ENCODE results near the gene SEPTIN10. TPM values are rescaled to one million over a fixed set of nuclear protein-coding genes. Genes with fewer than 3 reads are reported as not detected.

SEPTIN10 gene
- total and polyA plus RNA-seq, 2 experiments from 2014 or later = 52.3 to 85.1 TPM

- no peaks in the 10 kb centered on the region for H3K4me1 ChIP-seq (ENCODE audit: insufficient read depth)
- H3K27ac ChIP-seq (ENCODE audit: low read depth) = no peak overlapping the region
- Mint-ChIP-seq H3K9me3 (peaks cover 2% of the 10 kb centered on the region; the same call in 1 of the 3 replicates), H3K27me3 (ENCODE audit: insufficient read depth, low read depth, poor library complexity) (peaks cover 6% of the 10 kb centered on the region), H3K27ac (no peak overlapping the region), H3K4me3 (no peak overlapping the region), H3K36me3 (ENCODE audit: low read depth) (peaks cover 11% of the 10 kb centered on the region; the same call in 1 of the 3 replicates), H3K4me1 (no peaks in the 10 kb centered on the region)
- no peaks in the 10 kb centered on the region for H3F3A ChIP-seq (replicated peaks; ENCODE audit: low read depth)
- H2AFZ ChIP-seq = no peak overlapping the region
- H3K4me2 ChIP-seq = no peak overlapping the region
- H3K79me2 ChIP-seq (replicated peaks; ENCODE audit: insufficient read depth) = no peaks in the 10 kb centered on the region
- TF ChIP-seq REST (IDR thresholded peaks at IDR 0.05; ENCODE audit: unreplicated experiment) (no peak), ZNF331 (CRISPR knock-in tag; IDR thresholded peaks at IDR 0.05; ENCODE audit: low read depth) (no peak), STAT1 (IDR thresholded peaks at IDR 0.05; ENCODE audit: unreplicated experiment) (no peak), ETS1 (IDR thresholded peaks at IDR 0.05) (no peak), NANOG (IDR thresholded peaks at IDR 0.05; ENCODE audit: borderline replicate concordance) (no peak), JUNB (IDR thresholded peaks at IDR 0.05; ENCODE audit: unreplicated experiment) (no peak), EZH2 (IDR thresholded peaks at IDR 0.05; ENCODE audit: low read depth, unreplicated experiment) (no peak), CREB1 (CRISPR knock-in tag; IDR thresholded peaks at IDR 0.05; ENCODE audit: low read depth) (no peak)
- no peak overlapping the region for H3K4me3 ChIP-seq
- H3K27me3 ChIP-seq (ENCODE audit: insufficient read depth) = no peaks in the 10 kb centered on the region
- H3K9me2 ChIP-seq (ENCODE audit: insufficient read depth) = no peaks in the 10 kb centered on the region
- ATAC-seq (no peak), DNase-seq (ENCODE audit: low spot score) (no peak)
- H3K36me3 ChIP-seq (ENCODE audit: insufficient read depth) = no peaks in the 10 kb centered on the region
- peaks cover 5% of the 10 kb centered on the region; the same call in 1 of the 2 replicates for H4K20me1 ChIP-seq (replicated peaks; ENCODE audit: insufficient read depth)
These were observed 71.4 kb downstream of the SEPTIN10 start for GRCh38 chr2:109542384-109542783.

- peaks cover 7% of the 10 kb centered on the region for H3K36me3 Mint-ChIP-seq (ENCODE audit: low read depth)
- H3K9me3 Mint-ChIP-seq = peaks cover 17% of the 10 kb centered on the region
- no peak for TF ChIP-seq CREB1 (CRISPR knock-in tag; IDR thresholded peaks at IDR 0.05; ENCODE audit: low read depth)
- no peak for TF ChIP-seq REST (IDR thresholded peaks at IDR 0.05; ENCODE audit: unreplicated experiment)
- TF ChIP-seq EZH2 (IDR thresholded peaks at IDR 0.05; ENCODE audit: low read depth, unreplicated experiment) = no peak
- no peak for TF ChIP-seq STAT1 (IDR thresholded peaks at IDR 0.05; ENCODE audit: unreplicated experiment)
- Histone ChIP-seq H3K4me3 (no peak overlapping the region), H3F3A (replicated peaks; ENCODE audit: low read depth) (no peaks in the 10 kb centered on the region), H3K36me3 (ENCODE audit: insufficient read depth) (no peaks in the 10 kb centered on the region), H2AFZ (no peak overlapping the region), H3K79me2 (replicated peaks; ENCODE audit: insufficient read depth) (no peaks in the 10 kb centered on the region), H3K27ac (ENCODE audit: low read depth) (no peak overlapping the region), H3K9me2 (ENCODE audit: insufficient read depth) (no peaks in the 10 kb centered on the region), H4K20me1 (replicated peaks; ENCODE audit: insufficient read depth) (peaks cover 5% of the 10 kb centered on the region; the same call in 1 of the 2 replicates), H3K4me1 (ENCODE audit: insufficient read depth) (no peaks in the 10 kb centered on the region), H3K4me2 (no peak overlapping the region), H3K27me3 (ENCODE audit: insufficient read depth) (no peaks in the 10 kb centered on the region)
- DNase-seq (ENCODE audit: low spot score) = no peak
- H3K4me3 Mint-ChIP-seq = no peak overlapping the region
- peaks cover 5% of the 10 kb centered on the region; the same call in 1 of the 3 replicates for H3K4me1 Mint-ChIP-seq
- peaks cover 2% of the 10 kb centered on the region for H3K27me3 Mint-ChIP-seq (ENCODE audit: insufficient read depth, low read depth, poor library complexity)
- no peak for ATAC-seq
- H3K27ac Mint-ChIP-seq = no peak overlapping the region
These were observed 75.2 kb downstream of the SEPTIN10 start for GRCh38 chr2:109538546-109538945.
